CD4-positive, alpha-beta T cell treated with Interleukin-1 beta for 1 hour (primary cell): ENCODE measurements around the gene THOC7.

Experiments used
- DNase-seq, 2 donors: peaks; one replicate each; pipeline ENCODE4 v3.0.0-alpha.2; 2020 to 2022

THOC7 gene

GRCh38 chr3:63863150-63864007, at the start of gene THOC7, which contains the start of gene ATXN7:
THOC7 (minus strand) TSS chr3:63863805; CDS start chr3:63863790, 15 bp downstream.
ATXN7 (plus strand) TSS chr3:63863867; CDS start chr3:63912599, 48,732 bp downstream.
- peak; percentile 74 to 75 for DNase-seq

GRCh38 chr3:63912768-63913588, 49.4 kb upstream of the THOC7 start:
- peak; percentile 63 to 72 for DNase-seq

GRCh38 chr3:63911873-63912767, 48.5 kb upstream of the THOC7 start, which contains the start of gene SCAANT1:
SCAANT1 (minus strand) TSS chr3:63912383.
- peak; percentile 86 to 87 for DNase-seq

GRCh38 chr3:63911509-63911872, 47.9 kb upstream of the THOC7 start:
- DNase-seq: no peak

GRCh38 chr3:63910891-63911290, 47.3 kb upstream of the THOC7 start:
- DNase-seq: peak in 1 of 2 donors; percentile 49

GRCh38 chr3:63910001-63910400, 46.4 kb upstream of the THOC7 start:
- no peak for DNase-seq

- DNase-seq: no peak
Observed at GRCh38 chr3:63909431-63909830, 45.8 kb upstream of the THOC7 start.

GRCh38 chr3:63908776-63909175, 45.2 kb upstream of the THOC7 start:
- DNase-seq: no peak

GRCh38 chr3:63908081-63908736, 44.6 kb upstream of the THOC7 start:
- DNase-seq: no peak

GRCh38 chr3:63905731-63906620, 42.4 kb upstream of the THOC7 start:
- no peak for DNase-seq

- DNase-seq: no peak
Observed at GRCh38 chr3:63900459-63900858, 36.9 kb upstream of the THOC7 start.

GRCh38 chr3:63900010-63900409, 36.4 kb upstream of the THOC7 start:
- no peak for DNase-seq

GRCh38 chr3:63896332-63897030, 32.9 kb upstream of the THOC7 start:
- no peak for DNase-seq

GRCh38 chr3:63895422-63896189, 32.0 kb upstream of the THOC7 start:
- DNase-seq: no peak

GRCh38 chr3:63892773-63893352, 29.3 kb upstream of the THOC7 start:
- no peak for DNase-seq

- DNase-seq: no peak
Observed at GRCh38 chr3:63891518-63891917, 27.9 kb upstream of the THOC7 start.

- no peak for DNase-seq
Observed at GRCh38 chr3:63886858-63887257, 23.3 kb upstream of the THOC7 start.

- no peak for DNase-seq
Observed at GRCh38 chr3:63880653-63881052, 17.0 kb upstream of the THOC7 start.

- DNase-seq: no peak
Observed at GRCh38 chr3:63878394-63879060, 14.9 kb upstream of the THOC7 start.
